Bronchial epithelial cell (primary cell): ENCODE data around the gene PTGER1. TPM values are rescaled to one million over a fixed set of nuclear protein-coding genes. Genes with fewer than 3 reads are reported as not detected.

ENCODE experiments used
- DNase-seq: peaks from one replicate; pipeline ENCODE4 v3.0.0-alpha.2; 2010; ENCODE audit warnings: low read depth
- FAIRE-seq: peaks from 2 replicates; lab custom pipeline; 2011; peaks lifted over from hg19 to GRCh38; lab: Jason Lieb, UNC
- H3K27me3 ChIP-seq: 2 replicates; pipeline ENCODE4 v1.5.1; 2011; ENCODE audit warnings: low read length; ENCODE audit not compliant: control insufficient read depth, insufficient read depth
- H3K36me3 ChIP-seq: 2 replicates; pipeline ENCODE4 v1.5.1; 2011; ENCODE audit warnings: low read length; ENCODE audit not compliant: control insufficient read depth, insufficient read depth
- H3K4me3 ChIP-seq: 2 replicates; pipeline ENCODE4 v1.5.1; 2011; ENCODE audit warnings: mild to moderate bottlenecking, low read depth, low read length, control low read depth
- total RNA-seq: library from RNA; depleted of rRNA; stranded (reverse); fragments of >200 nt; gene quantifications from 2 replicates; pipeline ENCODE4 v1.2.1, GENCODE V29; 2014
- TF ChIP-seq, protein P1 (sequence below): IDR thresholded peaks from 2 replicates; pipeline ENCODE4 v1.5.1; 2011; ENCODE audit warnings: mild to moderate bottlenecking, moderate library complexity, low read length, control low read depth, inconsistent platforms; ENCODE audit not compliant: insufficient read depth, severe bottlenecking

PTGER1 gene
- total RNA-seq, 1 donor from 2014 or later, result 2.6 TPM

DNA sequence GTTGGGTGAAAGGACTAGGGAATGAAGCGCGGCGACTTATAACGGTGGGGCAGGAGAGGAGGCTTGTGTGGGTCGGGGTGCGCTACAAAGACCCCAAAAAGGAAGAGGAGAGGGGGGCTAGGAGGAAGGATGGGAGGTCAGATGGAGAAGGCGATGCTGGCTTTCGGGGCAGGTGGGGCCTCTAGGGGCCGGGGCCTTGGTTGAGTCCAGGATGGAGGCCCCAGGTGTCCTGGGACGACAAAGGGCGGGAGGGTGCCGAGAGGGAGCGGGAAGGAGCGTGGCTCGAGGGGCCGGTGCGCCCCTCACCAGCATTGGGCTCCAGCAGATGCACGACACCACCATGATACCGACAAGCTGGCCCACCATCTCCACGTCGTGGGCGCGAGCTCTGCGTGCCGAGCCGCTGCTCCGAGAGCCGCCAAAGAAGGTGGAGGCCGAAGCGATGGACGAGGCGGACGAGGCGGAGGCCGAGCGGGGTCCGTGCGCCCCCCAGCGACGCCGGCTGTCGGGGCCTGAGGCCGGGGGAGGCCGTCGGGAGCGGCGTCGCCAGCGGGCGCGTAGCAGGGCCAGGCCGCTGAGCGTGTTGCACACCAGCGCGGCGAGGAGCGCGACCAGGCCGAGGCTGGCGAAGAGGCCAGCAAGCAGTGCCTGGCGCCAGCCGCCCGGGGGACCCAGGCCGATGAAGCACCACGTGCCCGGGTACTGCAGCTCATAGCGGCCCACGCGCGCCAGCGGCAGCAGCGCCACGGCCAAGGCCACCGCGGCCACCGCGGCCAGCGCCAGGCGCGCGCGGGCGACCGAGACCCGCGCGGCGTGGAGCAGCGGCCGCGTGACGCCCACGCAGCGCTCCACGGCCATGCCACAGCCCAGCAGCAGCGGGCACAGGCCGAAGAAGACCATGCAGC, 1.8 kb downstream of the PTGER1 start:
- Histone ChIP-seq H3K36me3 (peaks cover 9% of the 10 kb centered on the region), H3K4me3 (no peak overlapping the region), H3K27me3 (peaks cover 1% of the 10 kb centered on the region)
- no peak for DNase-seq
- TF ChIP-seq, protein P1, sequence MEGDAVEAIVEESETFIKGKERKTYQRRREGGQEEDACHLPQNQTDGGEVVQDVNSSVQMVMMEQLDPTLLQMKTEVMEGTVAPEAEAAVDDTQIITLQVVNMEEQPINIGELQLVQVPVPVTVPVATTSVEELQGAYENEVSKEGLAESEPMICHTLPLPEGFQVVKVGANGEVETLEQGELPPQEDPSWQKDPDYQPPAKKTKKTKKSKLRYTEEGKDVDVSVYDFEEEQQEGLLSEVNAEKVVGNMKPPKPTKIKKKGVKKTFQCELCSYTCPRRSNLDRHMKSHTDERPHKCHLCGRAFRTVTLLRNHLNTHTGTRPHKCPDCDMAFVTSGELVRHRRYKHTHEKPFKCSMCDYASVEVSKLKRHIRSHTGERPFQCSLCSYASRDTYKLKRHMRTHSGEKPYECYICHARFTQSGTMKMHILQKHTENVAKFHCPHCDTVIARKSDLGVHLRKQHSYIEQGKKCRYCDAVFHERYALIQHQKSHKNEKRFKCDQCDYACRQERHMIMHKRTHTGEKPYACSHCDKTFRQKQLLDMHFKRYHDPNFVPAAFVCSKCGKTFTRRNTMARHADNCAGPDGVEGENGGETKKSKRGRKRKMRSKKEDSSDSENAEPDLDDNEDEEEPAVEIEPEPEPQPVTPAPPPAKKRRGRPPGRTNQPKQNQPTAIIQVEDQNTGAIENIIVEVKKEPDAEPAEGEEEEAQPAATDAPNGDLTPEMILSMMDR, result no peak
- FAIRE-seq, result no peak

DNA sequence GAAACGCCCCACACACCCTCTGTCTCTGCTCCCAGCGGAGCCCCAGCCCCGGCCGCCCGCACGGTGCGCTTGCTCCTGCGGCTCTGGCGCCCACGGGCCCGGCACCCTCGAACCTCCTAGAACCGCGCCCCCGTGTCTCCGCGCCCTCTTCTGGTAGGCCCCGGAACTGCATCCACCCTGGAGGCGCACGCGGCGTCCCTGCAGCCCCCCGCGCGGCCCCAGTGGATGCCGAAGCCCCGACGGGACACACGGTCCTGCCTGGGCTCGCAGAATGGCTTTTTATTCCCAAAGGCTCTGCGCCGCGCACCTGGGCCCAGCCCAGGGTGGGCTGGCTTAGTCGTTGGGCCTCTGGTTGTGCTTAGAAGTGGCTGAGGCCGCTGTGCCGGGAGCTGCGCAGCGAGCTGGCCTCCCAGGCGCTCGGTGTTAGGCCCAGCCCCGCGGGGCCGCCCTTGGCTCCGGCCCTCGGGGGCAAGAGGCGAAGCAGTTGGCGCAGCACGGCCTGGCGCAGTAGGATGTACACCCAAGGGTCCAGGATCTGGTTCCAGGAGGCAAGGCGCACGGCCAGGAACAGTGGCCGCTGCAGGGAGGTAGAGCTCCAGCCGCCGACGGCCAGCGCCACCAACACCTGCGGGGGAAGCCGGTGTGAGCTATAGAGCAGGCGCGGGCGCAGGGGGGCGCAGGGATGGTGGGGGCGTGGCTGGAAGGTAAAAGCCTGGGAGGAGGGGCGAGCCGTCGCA, 2.8 kb downstream of the PTGER1 start:
- TF ChIP-seq, protein P1, result peak; percentile 85
- FAIRE-seq, result no peak

DNA sequence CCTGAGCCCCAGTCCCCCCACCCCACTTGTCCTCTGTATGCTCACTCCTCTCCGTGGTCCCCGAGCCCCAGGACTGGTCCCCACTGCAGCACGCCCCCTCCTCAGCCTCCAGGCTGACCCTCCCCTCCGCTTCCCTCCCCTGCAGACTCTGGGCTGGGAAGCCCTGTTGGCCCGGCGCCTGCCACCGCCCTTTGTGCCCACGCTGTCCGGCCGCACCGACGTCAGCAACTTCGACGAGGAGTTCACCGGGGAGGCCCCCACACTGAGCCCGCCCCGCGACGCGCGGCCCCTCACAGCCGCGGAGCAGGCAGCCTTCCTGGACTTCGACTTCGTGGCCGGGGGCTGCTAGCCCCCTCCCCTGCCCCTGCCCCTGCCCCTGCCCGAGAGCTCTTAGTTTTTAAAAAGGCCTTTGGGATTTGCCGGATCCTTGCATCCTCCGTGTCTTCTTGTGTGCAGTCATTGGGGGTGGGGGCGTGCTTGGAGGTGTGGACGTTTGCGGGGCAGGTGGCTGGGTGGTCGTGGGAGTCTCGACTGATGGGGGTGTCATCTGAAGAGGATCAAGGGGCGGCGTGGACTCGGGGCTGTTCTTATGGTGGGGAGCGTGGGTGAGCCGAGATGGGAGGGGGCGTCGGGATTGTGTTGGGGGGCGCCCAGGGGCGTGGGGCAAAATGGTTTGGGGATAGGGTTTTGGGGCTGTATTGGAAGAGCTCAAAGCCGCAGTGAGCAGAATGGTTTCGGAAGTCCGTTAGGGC, 3.5 kb downstream of the PTGER1 start:
- no peak for FAIRE-seq
- TF ChIP-seq, protein P1, result no peak
- Histone ChIP-seq H3K27me3 (peaks cover 1% of the 10 kb centered on the region), H3K36me3 (no peaks in the 10 kb centered on the region), H3K4me3 (no peak overlapping the region)
- no peak for DNase-seq

More for the DNA sequence above, 2.8 kb downstream of the PTGER1 start:
- no peak for DNase-seq
- H3K36me3 ChIP-seq, result peaks cover under 1% of the 10 kb centered on the region
- peaks cover 1% of the 10 kb centered on the region for H3K27me3 ChIP-seq
- no peak overlapping the region for H3K4me3 ChIP-seq

GRCh38 chr19:14470031-14470876, 4.9 kb downstream of the PTGER1 start:
- FAIRE-seq (no peak), DNase-seq (no peak)
- TF ChIP-seq, protein P1, result no peak
- no peaks in the 10 kb centered on the region for H3K36me3 ChIP-seq
- peaks cover 1% of the 10 kb centered on the region for H3K27me3 ChIP-seq
- H3K4me3 ChIP-seq, result no peak overlapping the region

GRCh38 chr19:14467816-14468215, 7.3 kb downstream of the PTGER1 start:
- FAIRE-seq, result no peak
- Histone ChIP-seq H3K36me3 (no peaks in the 10 kb centered on the region), H3K4me3 (no peak overlapping the region), H3K27me3 (no peaks in the 10 kb centered on the region)
- TF ChIP-seq, protein P1, result peak; percentile 19
- DNase-seq, result no peak
